ENCODE data around the gene NIPBL. TPM values are rescaled to one million over a fixed set of nuclear protein-coding genes. Genes with fewer than 3 reads are reported as not detected.
A peak's percentile ranks its signal among the peaks of the same experiment; 100 is the strongest.

Gene NIPBL
- total and polyA plus RNA-seq, 8 donors = 8.1 to 48.1 (median 26.4) TPM

DNA sequence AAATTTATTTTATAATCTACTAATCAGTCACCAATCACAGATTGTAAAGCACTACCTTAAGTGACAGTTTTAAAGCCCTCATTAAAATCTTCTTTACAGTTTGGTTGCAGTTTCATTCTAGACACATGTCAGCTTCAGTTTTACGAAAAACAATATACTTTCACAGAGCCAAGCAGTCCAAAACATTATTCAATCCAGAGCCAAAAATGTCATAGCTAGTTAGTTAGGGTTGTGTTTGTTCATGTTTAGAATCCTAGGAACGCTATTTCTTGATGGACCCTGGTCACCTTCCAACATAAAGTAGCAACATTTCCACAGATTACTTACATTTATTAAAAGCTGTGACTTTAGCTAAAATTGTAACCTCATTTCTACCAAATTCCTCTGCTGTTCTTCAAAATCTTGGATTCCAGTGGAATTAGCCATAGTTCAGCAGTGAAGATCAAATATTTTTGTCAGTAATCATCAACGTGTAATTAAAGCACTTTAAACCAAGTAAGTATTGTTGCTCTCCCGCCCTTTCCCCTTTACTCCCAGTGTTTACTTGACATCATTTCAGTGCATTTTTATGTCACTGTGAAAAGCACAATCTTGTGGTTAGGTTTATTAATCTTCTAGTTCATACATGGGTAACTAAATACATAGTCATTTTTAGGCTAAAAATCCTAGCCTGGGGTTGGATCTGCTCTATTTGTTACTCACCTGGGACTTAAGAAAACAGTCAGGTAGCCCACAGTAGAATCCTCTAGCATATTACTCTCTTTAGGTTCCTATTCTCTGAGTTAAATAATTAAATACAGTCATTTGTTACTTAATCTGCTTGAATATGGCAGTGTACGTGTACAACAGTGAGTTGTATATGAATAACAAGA is 74.3 kb downstream of the NIPBL start:
- no peak for FAIRE-seq
- Histone ChIP-seq H3K9me3 (no peaks in the 10 kb centered on the region), H3K36me3 (no peaks in the 10 kb centered on the region), H3K27ac (no peak overlapping the region), H3K27me3 (no peaks in the 10 kb centered on the region), H3K4me1 (peaks cover 0 to 38% (median 33%) of the 10 kb centered on the region in 3 donors), H3K4me3 (no peak overlapping the region)
- 53 to 59% methylated on average over 5 of the region's 5 CpGs for WGBS, 2 donors
- no peak for TF ChIP-seq CTCF (IDR thresholded peaks at IDR 0.05)
- no peak for DNase-seq
- ATAC-seq = peak in 1 of 4 donors; percentile 17
- intact Hi-C loops (cut with DNase I) = no loop called here

DNA sequence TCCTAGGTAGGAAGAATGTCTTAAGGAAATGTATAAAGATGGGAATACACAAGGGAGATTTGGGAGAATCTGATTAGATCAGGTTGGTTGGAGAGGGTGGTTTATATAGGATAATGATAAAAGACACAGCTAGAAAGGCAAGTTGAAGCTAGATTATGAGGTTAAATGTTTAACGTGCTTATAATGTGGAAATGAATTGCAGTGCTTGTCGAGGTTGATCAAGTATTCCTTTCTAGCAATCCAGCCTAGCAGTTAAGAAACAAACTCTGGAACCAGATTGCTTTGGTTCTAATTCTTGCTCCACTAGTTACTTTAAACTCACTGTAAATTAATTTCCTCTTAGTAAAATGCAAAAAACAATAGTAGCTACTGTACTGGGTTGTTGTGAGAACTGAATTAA is 76.5 kb downstream of the NIPBL start:
- Histone ChIP-seq H3K36me3 (no peaks in the 10 kb centered on the region), H3K4me3 (no peak overlapping the region), H3K4me1 (peaks cover 0 to 33% (median 30%) of the 10 kb centered on the region in 3 donors), H3K27me3 (no peaks in the 10 kb centered on the region), H3K27ac (no peak overlapping the region), H3K9me3 (no peaks in the 10 kb centered on the region)
- intact Hi-C loops (cut with DNase I) = no loop called here
- FAIRE-seq (no peak), DNase-seq (no peak), ATAC-seq (no peak)
- no peak for TF ChIP-seq CTCF (IDR thresholded peaks at IDR 0.05)
- 58 to 71% methylated on average over 2 of the region's 2 CpGs for WGBS, 2 donors

DNA sequence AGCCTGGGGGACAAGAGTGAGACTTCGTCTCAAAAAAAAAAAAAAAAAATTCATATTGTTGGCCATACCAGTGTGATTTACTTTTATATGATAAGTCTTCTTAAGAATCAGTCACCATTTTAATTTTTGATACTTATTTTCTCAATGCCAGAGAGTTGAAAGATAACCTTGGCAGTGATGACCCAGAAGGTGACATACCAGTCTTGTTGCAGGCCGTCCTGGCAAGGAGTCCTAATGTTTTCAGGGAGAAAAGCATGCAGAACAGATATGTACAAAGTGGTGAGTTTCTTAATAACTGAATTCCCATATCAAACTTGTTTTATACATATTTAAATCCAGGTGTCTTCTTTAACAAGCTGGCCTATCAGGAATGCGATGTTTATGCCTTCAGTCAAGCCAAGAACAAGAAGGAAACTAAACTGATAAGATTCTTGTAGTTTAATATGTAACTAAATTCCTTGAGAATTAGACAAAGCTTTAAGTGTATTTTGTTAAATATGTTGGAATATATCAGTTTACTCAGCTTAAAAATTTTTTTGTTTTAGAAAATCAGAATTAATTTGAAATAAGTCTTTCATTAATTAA is 81.5 kb downstream of the NIPBL start:
- DNase-seq = no peak
- Histone ChIP-seq H3K4me1 (peaks cover 0 to 13% (median 7%) of the 10 kb centered on the region in 3 donors), H3K27me3 (no peaks in the 10 kb centered on the region), H3K36me3 (no peaks in the 10 kb centered on the region), H3K4me3 (no peak overlapping the region), H3K27ac (peak overlapping the region in 1 of 4 donors; percentile 2), H3K9me3 (no peaks in the 10 kb centered on the region)
- peak; percentile 56 to 88 (median 74) for ATAC-seq
- TF ChIP-seq CTCF (IDR thresholded peaks at IDR 0.05) = no peak
- 59% methylated on average over 3 of the region's 3 CpGs for WGBS, 2 donors
- intact Hi-C loops (cut with DNase I) = no loop called here
- FAIRE-seq = peak; percentile 91

- intact Hi-C loops (cut with DNase I) = no loop called here
- TF ChIP-seq CTCF (IDR thresholded peaks at IDR 0.05) = no peak
- DNase-seq = no peak
- peak in 2 of 4 donors; percentile 20 to 22 for ATAC-seq
- H3K4me3 ChIP-seq = no peak overlapping the region
- no peaks in the 10 kb centered on the region for H3K9me3 ChIP-seq
- H3K36me3 ChIP-seq = no peaks in the 10 kb centered on the region
- H3K27me3 ChIP-seq = no peaks in the 10 kb centered on the region
- peak overlapping the region in 1 of 4 donors; percentile 2 for H3K27ac ChIP-seq
- peaks cover 0 to 7% (median 5%) of the 10 kb centered on the region in 3 donors for H3K4me1 ChIP-seq
- FAIRE-seq = no peak
- 75 to 77% methylated on average over 2 of the region's 2 CpGs for WGBS, 2 donors
These were observed 82.0 kb downstream of the NIPBL start for GRCh38 chr5:36958612-36959011.

DNA sequence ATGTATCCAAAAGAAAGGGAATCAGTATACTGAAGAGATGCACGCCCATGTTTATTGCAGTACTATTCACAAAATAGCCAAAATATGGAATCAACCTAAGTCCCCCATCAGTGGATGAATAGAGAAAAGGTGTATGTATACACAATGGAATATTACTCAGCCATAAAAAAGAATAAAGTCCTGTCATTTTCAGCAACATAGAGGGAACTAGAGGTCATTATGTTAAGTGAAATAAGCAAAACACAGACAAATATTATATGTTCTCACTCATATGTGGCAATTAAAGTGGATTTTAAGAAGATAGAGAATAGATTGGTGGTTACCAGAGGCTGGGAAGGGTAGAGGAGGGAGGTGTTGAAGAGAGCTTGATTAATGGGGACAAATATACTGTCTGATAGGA is 88.6 kb downstream of the NIPBL start:
- ATAC-seq (no peak), FAIRE-seq (no peak)
- WGBS, 2 donors = 98 to 100% methylated on average over 1 of the region's 1 CpG

More for the DNA sequence above, 88.6 kb downstream of the NIPBL start:
- H3K4me1 ChIP-seq = no peaks in the 10 kb centered on the region
- DNase-seq = no peak
- TF ChIP-seq CTCF (IDR thresholded peaks at IDR 0.05) = no peak
- H3K27ac ChIP-seq = no peak overlapping the region
- intact Hi-C loops (cut with DNase I) = no loop called here
- no peaks in the 10 kb centered on the region for H3K9me3 ChIP-seq
- H3K27me3 ChIP-seq = no peaks in the 10 kb centered on the region
- H3K4me3 ChIP-seq = no peak overlapping the region
- H3K36me3 ChIP-seq = peaks cover 0 to 12% (median 0%) of the 10 kb centered on the region in 3 donors

Measured in pancreas (tissue), 10 donors.